OCI-LY1 (cell line): Measurements from ENCODE around the gene CHRM2.

Experiments
- H2AFZ ChIP-seq: fragments of 200-600 bp; sonication (generic), shearing (Covaris generic); 2 replicates; pipeline ENCODE4 v1.6.0; 2014; ENCODE audit warnings: antibody characterized with exemption, mild to moderate bottlenecking, low read length
- H3F3A ChIP-seq: fragments of 200-600 bp; sonication (generic), shearing (Covaris generic); 2 replicates; pipeline ENCODE4 v1.6.0; 2014; ENCODE audit warnings: mild to moderate bottlenecking, antibody characterized with exemption, low read length, moderate library complexity; ENCODE audit not compliant: insufficient read depth
- H3K27ac ChIP-seq: fragments of 200-600 bp; sonication (generic); 2 replicates; pipeline ENCODE4 v1.5.1; 2014; ENCODE audit warnings: low read length, mixed run types, mild to moderate bottlenecking, low read depth; ENCODE audit not compliant: poor library complexity, severe bottlenecking
- H3K27me3 ChIP-seq: fragments of 200-600 bp; sonication (generic); 2 replicates; pipeline ENCODE4 v1.6.0; 2014; ENCODE audit warnings: antibody characterized with exemption, mild to moderate bottlenecking, low read length, moderate library complexity; ENCODE audit not compliant: insufficient read depth
- H3K36me3 ChIP-seq: fragments of 200-600 bp; sonication (generic); 2 replicates; pipeline ENCODE4 v1.6.1; 2014; ENCODE audit warnings: mild to moderate bottlenecking, antibody characterized with exemption, low read length, moderate library complexity, mixed read lengths; ENCODE audit not compliant: insufficient read depth
- H3K4me1 ChIP-seq: fragments of 200-600 bp; sonication (generic); 2 replicates; pipeline ENCODE4 v1.5.1; 2014; ENCODE audit warnings: mild to moderate bottlenecking, low read length, moderate library complexity; ENCODE audit not compliant: insufficient read depth, severe bottlenecking
- H3K4me2 ChIP-seq: fragments of 200-600 bp; sonication (generic), shearing (Covaris generic); 2 replicates; pipeline ENCODE4 v1.6.1; 2014; ENCODE audit warnings: low read length
- H3K4me3 ChIP-seq: fragments of 200-600 bp; sonication (generic); 2 replicates; pipeline ENCODE4 v1.5.1; 2014; ENCODE audit warnings: low read length, low read depth, mild to moderate bottlenecking, mixed read lengths; ENCODE audit not compliant: poor library complexity, severe bottlenecking
- H3K79me2 ChIP-seq: fragments of 200-600 bp; shearing (Covaris generic); 2 replicates; pipeline ENCODE4 v1.6.1; 2016; ENCODE audit warnings: mixed run types, low read length, mixed read lengths; ENCODE audit not compliant: insufficient read depth
- H3K9ac ChIP-seq: fragments of 200-600 bp; sonication (generic), shearing (Covaris generic); 2 replicates; pipeline ENCODE4 v1.6.1; 2014; ENCODE audit warnings: mild to moderate bottlenecking, low read length, mixed read lengths
- H3K9me2 ChIP-seq: fragments of 200-600 bp; sonication (generic), shearing (Covaris generic); 2 replicates; pipeline ENCODE4 v1.6.1; 2014; ENCODE audit warnings: low read depth, mild to moderate bottlenecking, low read length, mixed read lengths
- H3K9me3 ChIP-seq: fragments of 200-600 bp; shearing (Covaris generic); 2 replicates; pipeline ENCODE4 v1.6.1; 2014; ENCODE audit warnings: low read length, mixed read lengths
- H4K20me1 ChIP-seq: fragments of 200-600 bp; sonication (generic), shearing (Covaris generic); 2 replicates; pipeline ENCODE4 v1.6.0; 2016; ENCODE audit warnings: mild to moderate bottlenecking, low read length; ENCODE audit not compliant: insufficient read depth
- CTCF ChIP-seq: fragments of 200-600 bp; sonication (generic), shearing (Covaris generic); IDR thresholded peaks from 2 replicates; pipeline ENCODE4 v1.5.1; 2017; ENCODE audit warnings: mild to moderate bottlenecking, antibody characterized with exemption, low read length, moderate library complexity, mixed read lengths
- EZH2 ChIP-seq: fragments of 200-600 bp; sonication (generic), shearing (Covaris generic); IDR thresholded peaks from 2 replicates; pipeline ENCODE4 v1.8.0; 2017; ENCODE audit warnings: borderline replicate concordance, mixed run types, mild to moderate bottlenecking, antibody characterized with exemption, low read length, moderate library complexity, mixed read lengths

CHRM2 gene

GRCh38 chr7:136993377-136993776 is 124.9 kb downstream of the CHRM2 start:
- Histone ChIP-seq H3K79me2 (no peaks in the 10 kb centered on the region), H3K4me2 (no peak overlapping the region), H2AFZ (no peak overlapping the region), H3K9me3 (no peaks in the 10 kb centered on the region), H3K9me2 (no peaks in the 10 kb centered on the region), H3K4me3 (no peak overlapping the region), H3K27me3 (no peaks in the 10 kb centered on the region), H3F3A (no peaks in the 10 kb centered on the region), H4K20me1 (no peaks in the 10 kb centered on the region), H3K36me3 (no peaks in the 10 kb centered on the region), H3K4me1 (no peaks in the 10 kb centered on the region), H3K9ac (no peak overlapping the region), H3K27ac (no peak overlapping the region)
- TF ChIP-seq EZH2 (no peak), CTCF (no peak)

GRCh38 chr7:136997735-136998134 is 129.3 kb downstream of the CHRM2 start:
- Histone ChIP-seq H3F3A (no peaks in the 10 kb centered on the region), H3K36me3 (no peaks in the 10 kb centered on the region), H3K4me1 (no peaks in the 10 kb centered on the region), H2AFZ (no peak overlapping the region), H4K20me1 (no peaks in the 10 kb centered on the region), H3K27me3 (no peaks in the 10 kb centered on the region), H3K79me2 (no peaks in the 10 kb centered on the region), H3K9me2 (no peaks in the 10 kb centered on the region), H3K4me3 (no peak overlapping the region), H3K9me3 (no peaks in the 10 kb centered on the region), H3K4me2 (no peak overlapping the region), H3K9ac (no peak overlapping the region), H3K27ac (no peak overlapping the region)
- TF ChIP-seq EZH2 (no peak), CTCF (no peak)

- Histone ChIP-seq H3K9ac (no peak overlapping the region), H3K27ac (no peak overlapping the region), H3K27me3 (no peaks in the 10 kb centered on the region), H4K20me1 (no peaks in the 10 kb centered on the region), H3K4me3 (no peak overlapping the region), H3K9me2 (no peaks in the 10 kb centered on the region), H2AFZ (no peak overlapping the region), H3K4me1 (no peaks in the 10 kb centered on the region), H3K36me3 (no peaks in the 10 kb centered on the region), H3K79me2 (no peaks in the 10 kb centered on the region), H3K4me2 (no peak overlapping the region), H3F3A (no peaks in the 10 kb centered on the region), H3K9me3 (no peaks in the 10 kb centered on the region)
- TF ChIP-seq CTCF, result no peak
- no peak for TF ChIP-seq EZH2
Measured at GRCh38 chr7:136998495-136998894, 130.0 kb downstream of the CHRM2 start.
